ENCODE measurements around the gene INPP5E.

Gene INPP5E, protein sequence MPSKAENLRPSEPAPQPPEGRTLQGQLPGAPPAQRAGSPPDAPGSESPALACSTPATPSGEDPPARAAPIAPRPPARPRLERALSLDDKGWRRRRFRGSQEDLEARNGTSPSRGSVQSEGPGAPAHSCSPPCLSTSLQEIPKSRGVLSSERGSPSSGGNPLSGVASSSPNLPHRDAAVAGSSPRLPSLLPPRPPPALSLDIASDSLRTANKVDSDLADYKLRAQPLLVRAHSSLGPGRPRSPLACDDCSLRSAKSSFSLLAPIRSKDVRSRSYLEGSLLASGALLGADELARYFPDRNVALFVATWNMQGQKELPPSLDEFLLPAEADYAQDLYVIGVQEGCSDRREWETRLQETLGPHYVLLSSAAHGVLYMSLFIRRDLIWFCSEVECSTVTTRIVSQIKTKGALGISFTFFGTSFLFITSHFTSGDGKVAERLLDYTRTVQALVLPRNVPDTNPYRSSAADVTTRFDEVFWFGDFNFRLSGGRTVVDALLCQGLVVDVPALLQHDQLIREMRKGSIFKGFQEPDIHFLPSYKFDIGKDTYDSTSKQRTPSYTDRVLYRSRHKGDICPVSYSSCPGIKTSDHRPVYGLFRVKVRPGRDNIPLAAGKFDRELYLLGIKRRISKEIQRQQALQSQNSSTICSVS

DNA sequence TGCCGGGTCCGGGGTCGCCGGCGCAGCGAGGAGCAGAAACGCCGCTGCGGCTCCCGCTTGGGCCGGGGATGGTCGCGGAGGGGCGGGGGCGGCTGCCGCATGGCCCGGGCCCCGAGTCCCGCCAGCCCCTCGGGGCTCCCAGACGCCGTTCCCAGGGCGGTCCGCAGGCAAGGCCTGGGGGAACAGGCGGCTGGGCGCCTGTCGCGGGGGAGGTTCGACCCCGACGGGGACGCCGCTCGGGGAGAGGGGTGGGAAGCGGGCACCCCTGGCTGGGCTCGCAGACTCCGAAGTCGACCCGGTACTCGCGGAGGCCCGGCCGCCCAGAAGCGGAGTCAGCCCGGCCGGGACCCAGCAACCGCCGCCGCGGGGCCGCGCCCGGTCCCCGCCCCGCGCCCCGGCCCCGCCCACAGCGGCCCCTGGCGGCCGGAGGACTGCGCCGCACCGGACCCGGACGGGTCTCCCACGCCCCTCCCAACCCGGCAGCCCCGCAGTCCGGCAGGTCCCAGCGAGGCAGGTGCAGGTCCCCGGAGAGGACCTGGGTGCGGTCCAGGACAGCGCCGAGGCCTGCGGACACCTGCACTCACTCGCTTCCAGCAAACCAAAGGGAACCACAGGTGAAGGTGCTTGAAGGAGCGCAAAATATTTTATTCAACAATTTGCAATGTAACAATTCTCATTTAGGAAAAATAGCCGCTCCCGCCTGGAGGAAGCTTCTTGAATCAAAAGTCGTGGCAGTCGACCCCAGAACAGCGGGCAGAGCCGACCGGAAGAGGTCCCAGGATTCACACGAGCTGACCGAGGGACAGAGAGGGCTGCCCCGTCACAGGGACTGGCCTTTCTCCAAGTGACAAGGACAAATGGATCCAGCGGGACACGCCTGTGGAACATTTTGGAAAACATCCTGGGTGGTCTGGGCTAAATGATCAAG is at the start of gene INPP5E:
Gene INPP5E (minus strand): TSS at position 365 of the 928 bp plus-strand sequence. CDS start 426 bp downstream, outside the sequence.
- DNase-seq, result peak; percentile 82

DNA sequence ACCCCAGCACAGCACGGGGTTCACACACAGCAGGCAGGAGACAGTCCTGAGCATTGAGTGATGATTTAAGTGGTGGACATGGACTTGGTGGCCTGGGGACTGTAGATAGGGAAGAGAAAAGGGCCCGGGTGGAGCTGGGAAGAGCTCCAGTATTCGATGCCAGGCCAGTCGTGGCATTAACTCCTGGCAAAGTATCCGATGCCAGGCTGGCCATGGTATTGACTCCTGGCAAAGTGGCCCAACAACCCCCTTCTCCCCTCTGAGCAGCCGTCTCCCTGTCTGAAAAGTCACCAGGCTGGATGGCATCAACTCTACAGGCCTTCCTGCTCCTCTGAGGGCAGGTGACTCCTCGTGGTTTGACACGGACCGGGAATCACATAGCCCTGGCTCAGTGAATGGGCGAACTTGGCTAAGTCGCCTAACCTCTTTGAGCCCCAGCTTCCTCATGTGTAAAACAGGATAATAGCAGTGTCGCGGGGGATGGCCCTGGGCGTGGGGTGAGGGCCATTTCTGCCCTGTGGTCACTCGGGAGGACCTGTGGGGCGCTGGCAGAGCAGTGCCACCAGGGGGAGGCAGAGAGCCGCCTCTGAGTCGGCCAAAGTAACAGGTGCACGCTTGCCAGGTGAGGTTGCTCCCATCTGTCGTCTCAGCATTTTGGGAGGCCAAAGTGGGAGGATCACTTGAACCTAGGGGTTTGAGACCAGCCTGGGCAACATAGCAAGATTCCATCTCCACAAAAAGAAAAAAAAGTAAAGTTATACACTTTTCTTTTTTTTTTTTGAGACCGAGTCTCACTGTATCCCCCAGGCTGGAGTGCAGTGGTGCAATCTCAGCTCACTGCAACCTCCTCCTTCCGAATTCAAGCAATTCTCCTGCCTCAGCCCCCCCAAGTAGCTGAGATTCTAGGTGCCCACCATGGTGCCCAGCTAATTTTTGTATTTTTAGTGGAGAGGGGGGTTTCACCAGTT is 48.9 kb upstream of the INPP5E start:
- peak; percentile 77 for DNase-seq

DNA sequence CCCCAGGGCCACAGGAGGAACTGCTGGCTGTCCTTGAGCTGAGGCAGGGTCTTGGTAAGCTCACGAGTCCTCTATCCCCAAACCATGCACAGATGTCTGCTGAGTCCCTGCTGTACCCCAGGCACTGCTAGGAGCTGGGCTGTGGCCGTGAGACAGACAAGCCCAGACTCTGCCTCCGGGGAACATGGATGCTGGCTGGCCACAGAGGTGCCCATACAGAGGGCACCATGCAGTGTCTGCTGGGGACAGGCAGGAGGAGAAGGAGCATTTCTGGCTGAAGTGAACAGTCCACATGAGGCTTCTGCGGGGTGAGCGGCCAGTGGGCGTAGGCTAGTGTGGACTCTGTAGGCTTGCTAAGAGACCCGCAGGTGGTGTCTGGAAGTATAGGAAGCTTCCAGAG is 48.0 kb upstream of the INPP5E start:
- DNase-seq, result no peak

DNA sequence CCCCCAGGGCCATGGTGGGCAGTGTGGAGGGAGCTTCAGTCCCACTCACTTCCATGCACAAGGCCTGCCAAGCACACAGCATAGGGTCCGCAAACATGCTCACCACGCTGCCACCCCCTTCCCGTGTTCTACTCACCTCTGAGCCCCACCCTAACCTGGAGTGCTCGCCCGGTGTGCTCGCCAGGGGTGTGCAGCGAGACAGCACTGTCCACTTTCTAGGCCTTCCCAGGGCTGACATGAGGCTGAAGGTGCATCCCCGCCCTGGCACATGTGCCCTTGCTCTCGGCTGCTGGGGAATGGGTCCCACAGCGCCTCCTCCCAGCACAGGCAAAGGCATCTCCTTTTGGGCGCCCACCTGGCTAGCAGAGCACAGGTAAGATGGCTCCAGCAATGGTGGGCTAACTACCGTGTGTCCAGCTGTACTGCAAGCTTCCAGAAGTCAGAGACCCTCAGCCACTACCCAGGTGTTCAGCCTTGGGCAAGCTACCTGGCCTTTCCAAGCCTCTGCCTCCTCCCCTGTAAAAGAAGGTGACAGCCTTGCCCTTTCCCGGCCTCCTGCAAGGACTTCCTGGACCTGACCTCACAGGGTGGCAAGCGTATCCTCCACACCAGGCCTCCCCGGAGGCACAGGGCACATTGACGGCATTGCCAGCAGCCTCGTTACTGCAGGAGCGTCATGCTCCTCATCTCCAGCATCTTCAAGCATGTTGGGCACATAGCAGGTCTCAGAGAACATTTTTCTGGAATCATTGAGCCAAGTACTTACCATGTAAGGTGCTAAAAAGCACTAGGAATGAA is 47.4 kb upstream of the INPP5E start:
- no peak for DNase-seq

DNA sequence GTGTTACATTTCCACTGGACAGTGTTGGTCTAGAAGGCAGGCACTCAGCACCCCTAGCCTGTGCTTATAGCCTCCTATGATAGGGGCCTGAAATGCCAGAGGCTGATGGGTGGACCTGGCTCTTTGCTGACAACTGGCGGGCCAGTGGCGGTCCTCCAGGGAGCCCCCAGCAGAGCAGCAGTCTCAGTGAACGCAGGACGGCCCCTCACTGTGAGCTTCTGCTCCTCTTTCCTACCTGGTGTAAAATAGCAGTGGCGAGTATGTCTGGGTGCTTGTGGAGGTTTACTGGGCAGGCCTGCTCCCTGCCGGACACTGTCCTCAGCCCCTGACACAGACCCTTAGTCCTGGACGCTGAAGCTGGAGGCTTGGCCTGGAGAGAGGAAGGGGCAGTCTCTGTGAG is 46.5 kb upstream of the INPP5E start:
- DNase-seq, result no peak

DNA sequence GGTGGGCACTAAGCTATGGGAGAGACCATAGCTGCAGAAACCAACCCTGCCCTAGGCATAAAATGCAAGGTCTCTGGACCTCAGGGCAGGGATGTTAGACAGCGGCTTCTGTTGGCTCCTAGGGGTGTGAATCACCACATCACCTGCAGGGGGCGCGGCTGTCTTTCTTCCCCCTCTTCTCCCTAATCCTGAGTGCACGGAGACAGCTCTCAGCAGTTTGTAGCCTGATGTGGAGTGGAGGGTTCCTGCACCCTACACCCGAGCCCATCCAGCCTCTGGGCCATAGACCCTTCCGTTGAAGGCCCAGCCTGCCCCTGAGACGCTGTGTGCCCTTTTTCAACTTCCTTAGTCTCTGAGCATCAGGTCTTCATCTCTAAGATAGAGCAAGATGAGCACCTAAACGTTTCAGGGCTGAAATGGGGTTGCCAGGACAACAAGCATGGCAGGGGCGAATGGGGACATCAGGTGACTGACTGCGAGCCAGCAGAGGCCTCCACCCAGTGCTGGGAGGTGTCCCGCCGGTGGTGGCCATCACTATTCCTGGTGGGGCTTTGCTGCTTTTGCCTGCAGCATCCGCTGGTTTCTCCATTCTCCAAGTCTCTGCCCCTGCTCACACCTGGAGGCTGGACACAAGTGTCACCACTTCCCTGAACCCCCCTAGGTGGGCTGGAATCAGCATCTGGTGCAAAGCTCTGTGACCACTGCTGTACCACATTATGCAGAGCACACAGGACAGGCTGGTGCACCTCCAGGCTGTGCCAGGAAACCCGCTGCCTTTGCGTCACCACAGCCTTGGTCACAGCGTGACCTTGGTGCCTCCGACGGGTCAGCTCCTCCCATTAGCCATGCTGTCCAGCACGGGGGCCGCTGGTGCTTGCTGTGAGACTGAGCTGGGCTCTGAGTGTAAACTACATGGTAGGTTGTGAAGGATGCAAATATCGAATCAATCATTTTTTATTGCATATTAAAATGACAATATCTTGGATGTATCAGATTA is 45.7 kb upstream of the INPP5E start:
- DNase-seq, result peak; percentile 88

DNA sequence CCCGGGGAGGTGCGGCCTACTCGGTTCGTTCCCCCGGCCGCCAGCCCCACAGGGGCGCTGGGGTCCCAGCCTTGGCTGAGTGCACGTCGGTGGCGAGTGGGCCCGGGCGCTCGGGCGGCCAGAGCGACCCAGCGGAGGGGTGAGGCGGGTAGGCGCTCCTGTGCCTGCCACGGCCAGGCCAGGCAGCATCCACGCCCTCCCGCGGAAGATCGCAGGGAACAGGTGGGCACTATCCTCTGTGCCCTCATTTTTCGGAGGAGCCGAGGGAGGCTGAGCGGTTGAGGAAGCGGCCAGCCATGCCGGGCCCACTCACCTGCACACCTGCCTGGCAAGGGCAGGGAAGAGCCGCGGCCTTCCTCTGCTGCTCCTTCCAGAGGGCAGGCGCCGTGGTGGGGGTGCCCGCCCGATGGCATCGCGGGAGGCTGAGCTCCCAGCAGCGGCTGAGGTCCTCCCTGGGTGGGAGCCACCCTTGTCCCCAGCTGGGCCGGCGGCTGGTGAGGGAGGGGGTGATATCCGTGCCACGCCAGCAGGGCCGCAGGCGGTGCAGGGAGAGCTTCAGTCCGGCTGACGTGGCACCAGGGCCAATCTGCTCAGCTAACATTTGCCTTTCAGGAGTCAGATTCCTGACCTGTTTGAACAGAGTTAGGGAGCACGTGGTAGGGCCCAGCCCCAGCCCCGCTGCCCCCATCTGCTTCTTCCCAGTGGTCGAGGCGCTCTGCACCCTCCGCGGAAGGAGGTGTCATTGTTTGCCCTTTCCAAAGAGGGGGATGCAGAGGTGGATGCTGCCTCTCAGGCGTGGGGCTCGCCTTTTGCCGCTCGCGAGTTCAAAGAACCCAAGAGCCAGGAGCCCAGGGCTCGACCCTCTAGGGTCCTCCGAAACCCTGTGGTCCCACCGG is 44.8 kb upstream of the INPP5E start:
- DNase-seq, result no peak

DNA sequence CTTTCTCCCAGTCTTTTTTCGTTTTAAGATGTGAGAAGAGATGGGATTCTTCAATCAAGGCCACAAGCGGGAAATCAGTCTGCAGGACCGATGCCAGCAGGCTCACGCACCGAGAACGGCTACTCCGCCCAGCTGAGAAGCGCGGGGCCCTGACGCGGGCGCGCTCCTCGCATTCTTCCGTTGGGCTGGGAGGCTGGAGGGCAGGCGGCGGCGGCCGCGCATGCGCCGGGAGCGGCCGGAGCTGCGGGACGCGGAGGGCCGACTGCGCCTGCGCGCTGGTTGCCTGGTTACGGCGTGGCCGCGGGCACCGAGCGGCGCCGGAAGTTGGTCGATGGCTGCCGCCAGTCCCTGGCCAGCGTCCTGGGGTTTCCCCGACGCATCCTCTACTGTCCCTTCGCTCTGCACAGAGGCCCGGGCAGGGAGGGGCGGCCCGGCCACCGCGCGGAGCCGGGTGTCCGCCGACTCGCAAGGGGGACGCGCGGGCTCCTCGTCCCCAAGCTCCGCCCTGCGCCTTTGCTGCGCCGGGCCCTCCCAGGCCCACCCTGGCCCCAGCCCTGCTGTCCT is 44.0 kb upstream of the INPP5E start:
- DNase-seq, result peak; percentile 94

DNA sequence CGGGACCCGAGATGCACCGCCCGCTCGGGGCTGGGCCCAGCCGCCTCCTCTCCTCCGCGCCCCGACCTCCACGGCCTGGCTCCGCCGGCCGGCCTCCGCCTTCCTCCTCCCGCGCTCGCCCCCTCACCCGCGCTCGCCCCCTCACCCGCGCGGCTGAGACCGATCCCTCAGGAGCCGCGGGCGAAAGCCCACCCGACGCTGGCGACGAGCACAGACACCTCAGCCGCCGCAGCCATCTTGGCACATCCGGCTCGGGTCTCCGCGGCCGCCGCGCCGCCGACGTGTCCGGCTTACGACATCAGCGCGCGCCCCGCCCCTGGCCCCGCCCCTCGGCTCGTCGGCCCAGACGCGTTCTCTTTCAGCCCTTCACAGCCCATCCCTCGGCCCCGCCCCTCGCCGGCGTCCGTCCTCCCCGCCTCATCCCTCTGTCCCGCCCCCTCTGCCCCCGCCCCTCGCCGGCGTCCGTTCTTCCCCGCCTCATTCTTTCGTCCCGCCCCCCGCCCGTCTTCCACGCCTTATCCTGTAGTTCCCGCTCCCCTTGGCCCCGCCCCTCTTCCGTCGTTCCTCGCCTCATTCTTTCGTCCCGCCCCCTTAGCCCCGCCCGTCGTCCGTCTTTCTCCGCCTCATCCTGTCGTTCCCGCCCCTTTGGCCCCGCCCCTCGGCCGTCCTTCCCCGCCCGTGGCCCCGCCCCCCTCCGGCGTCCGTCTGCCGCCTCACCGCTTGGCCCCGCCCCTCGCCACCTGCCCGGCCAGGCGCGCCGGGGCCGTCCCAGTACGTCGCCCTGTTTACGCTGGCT is 43.3 kb upstream of the INPP5E start, which contains the start of gene SEC16A:
Gene SEC16A (minus strand): TSS at position 248 of the 796 bp plus-strand sequence. CDS start 5,425 bp downstream, outside the sequence.
- peak; percentile 100 for DNase-seq

DNA sequence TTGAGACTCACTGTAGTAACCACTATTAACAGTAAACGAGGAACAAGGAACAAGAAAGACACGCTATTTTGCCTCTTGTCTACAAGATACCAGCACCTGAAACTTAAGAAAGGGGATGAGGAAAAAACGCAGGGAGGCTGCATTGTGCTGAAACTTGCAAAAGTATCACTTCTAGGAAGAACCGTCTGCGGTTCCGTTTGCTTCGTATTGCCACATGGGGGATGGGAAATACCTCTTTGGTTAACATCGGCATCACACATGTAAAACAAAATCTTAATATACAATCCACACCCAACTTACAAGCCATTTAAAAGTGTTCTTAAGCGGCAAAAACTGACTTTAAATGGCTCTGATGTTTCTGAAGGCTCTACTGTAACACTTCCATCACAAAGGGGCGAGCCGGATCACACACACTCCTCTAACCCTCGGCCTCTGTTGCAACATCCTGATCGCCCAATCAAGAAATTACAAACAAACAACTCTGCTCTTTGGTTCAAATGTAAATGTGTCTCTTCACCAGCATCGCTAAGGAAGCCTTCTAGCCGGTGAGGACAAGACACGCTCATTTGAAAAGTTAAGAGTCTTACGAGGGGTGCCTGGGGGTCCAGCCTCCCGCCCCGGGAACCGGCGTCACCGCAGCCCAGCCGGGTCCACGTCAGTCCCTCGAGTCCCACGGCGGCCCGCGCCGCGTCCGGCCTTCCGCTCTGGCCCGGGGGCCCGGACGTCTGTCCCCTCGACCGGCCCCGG is 42.6 kb upstream of the INPP5E start:
- DNase-seq, result peak; percentile 42

DNA sequence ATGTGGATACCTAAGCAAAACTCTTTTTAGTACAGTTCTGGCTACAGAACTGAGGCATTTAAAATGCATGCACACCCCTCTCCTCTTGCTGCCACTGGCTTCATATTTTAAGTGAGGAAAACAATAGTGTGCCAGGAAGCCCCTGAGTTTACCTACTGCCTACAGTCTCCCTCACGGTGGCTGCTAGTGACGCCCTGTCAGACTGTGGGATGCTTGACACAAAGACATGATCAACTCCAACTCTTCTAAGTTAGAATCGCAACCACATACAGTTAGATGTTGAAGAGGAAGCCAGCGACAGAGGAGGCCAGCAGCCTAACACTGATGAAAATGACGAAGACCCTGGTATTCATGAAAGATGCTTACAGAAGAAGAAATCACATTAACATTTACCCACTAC is 41.9 kb upstream of the INPP5E start:
- no peak for DNase-seq

DNA sequence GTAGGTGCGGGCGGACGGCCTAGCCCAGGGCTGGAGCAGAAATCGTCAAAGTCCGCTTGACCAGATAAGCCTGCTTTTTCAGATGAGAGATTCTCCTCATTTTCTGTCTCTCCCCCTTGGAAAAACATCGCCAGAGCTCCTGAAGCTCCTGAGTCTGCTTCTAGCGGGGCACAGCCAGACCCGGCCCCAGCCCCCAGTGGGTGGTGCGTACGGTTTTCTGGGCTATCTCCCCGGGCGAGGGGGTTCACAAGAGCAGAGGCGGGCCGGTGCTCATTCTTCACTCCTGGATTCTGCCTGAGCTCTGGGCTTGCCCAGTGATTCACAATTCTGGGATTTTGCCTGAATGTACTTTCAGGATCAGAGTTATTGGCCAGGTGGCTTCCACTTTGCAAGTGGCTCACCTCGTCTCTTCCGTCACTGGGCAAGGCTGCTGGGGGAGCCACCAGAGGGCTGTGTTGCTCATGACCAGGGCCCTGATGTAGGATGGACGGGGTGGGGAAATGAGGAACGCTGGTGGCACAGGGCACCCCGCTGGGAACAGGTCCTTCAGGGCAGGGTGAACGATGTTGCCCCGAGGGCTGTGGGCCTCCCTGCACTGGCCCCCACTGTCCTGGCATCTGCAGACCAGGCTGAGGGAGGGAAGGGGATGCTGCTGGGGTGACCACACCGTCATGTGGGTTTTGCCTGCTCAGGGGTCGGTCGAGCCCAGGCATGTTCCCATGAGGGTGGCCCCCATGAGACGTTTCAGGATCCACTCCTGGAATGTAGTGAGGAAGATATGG is 36.9 kb upstream of the INPP5E start:
- DNase-seq, result no peak

DNA sequence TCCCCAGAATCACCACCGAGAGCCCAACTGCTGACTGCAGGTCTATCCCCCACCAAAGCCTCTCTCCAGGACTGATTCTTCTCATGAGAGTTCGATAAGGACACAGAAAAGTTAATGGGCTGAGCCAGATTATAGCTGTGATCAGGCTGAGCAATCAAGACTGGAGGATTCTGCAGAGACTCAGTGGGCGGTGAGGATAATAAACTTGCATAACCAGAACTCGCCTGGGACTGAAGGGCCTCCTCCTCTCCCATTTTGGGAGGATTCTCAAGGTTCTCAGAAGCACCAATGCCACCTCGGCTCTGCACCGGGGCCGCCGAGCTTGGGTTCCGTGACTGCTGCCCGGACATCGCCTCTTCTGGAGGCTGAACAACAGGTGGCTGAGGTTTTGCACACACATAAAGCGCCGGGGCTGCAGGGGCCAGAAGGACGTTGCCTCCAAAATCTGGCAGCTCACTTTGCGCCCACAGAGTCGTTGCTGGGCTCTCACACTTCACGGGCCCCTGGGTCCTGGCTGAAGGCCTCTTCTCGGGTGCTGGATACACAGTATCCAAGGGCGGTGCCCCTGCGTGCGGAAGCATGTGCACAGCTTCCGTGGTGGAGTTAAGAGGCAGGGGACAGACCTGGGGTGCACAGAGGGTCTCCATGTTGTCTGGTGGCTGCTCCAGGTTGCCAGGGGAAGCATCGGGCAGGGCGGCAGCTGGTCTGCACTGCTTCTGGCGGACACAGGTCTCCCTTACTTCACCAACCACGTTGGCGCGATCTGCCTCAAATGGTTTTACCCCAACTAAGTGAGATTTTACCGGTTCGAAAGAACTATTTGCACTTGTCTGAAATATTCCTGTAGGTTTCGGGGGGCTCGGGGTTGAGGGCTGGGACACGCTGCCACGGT is 35.6 kb upstream of the INPP5E start:
- DNase-seq, result no peak

DNA sequence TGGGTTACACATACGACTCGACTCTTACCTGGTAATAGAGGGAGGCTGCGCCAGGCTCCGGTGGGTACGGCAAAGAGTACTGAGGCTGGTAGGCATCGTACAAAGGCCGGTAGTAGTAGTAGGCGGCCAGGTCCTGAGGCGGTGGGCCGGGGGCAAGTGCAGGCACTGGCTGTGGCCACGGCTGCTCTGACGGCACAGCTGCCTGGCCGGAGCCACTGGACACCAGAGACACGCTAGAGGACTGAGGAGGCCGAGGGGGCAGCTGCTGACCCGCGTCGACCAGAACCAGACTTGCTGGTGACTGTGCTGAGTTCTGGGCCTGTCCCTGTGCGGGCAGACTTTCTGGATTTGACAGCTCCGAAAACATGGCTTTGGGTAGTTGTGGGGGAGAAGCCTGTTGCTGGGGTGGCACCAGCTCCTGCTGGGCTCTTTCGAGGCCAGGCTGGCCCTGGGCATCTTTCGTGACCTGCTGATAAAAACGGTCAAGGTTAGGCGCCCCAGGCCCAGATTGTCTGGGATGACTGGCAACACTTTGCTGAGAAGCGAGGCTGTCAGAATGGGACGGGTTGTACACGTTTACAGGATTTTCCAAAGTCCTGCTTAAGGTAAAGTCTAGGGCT is 34.5 kb upstream of the INPP5E start:
- no peak for DNase-seq

All from stimulated activated CD4-positive, alpha-beta T cell treated with anti-CD3 and anti-CD28 coated beads, Interleukin-4, amount 100 ng/mL, for 24 hours (primary cell).